GM10266 (cell line): ENCODE results near the gene SET.

Source experiments
- DNase-seq: peaks from one replicate; pipeline ENCODE4 v3.0.0; 2012; ENCODE audit errors: extremely low spot score
- CTCF ChIP-seq: IDR thresholded peaks from 2 replicates; pipeline ENCODE4 v1.5.1; 2012; ENCODE audit warnings: mild to moderate bottlenecking, low read depth; ENCODE audit not compliant: control insufficient read depth, insufficient read depth; ENCODE audit errors: missing control alignments

The SET gene

GRCh38 chr9:128714586-128715435 lies 25.8 kb downstream of the SET start:
- DNase-seq: no peak
- TF ChIP-seq CTCF: no peak

GRCh38 chr9:128715436-128715750 lies 26.4 kb downstream of the SET start:
- TF ChIP-seq CTCF: no peak
- no peak for DNase-seq

- no peak for DNase-seq
- TF ChIP-seq CTCF: no peak
Measured at GRCh38 chr9:128716581-128717254, 27.7 kb downstream of the SET start.

- no peak for TF ChIP-seq CTCF
- no peak for DNase-seq
Measured at GRCh38 chr9:128718047-128718446, 29.0 kb downstream of the SET start.

- no peak for TF ChIP-seq CTCF
- no peak for DNase-seq
Measured at GRCh38 chr9:128718475-128718874, 29.5 kb downstream of the SET start.

- no peak for TF ChIP-seq CTCF
- DNase-seq: no peak
Measured at GRCh38 chr9:128719919-128720605, 31.0 kb downstream of the SET start.

- no peak for DNase-seq
- no peak for TF ChIP-seq CTCF
Measured at GRCh38 chr9:128720841-128721486, 31.9 kb downstream of the SET start.
